Naive thymus-derived CD4-positive, alpha-beta T cell (primary cell): ENCODE data around the gene DPP7. TPM values are rescaled to one million over a fixed set of nuclear protein-coding genes. Genes with fewer than 3 reads are reported as not detected.

Source experiments
- ATAC-seq: fragments of 150-1000 bp; cut with Tn5 transposase; 2 replicates; pipeline ENCODE4 v1.10.0; 2021; ENCODE audit warnings: mild to moderate bottlenecking, moderate library complexity
- CTCF ChIA-PET: fragments of 350-600 bp; sonication (Branson Sonifier 250); formaldehyde crosslinking; loops from one replicate; lab custom pipeline; 2021; ENCODE audit warnings: antibody characterized with exemption; lab: Charles Lee
- POLR2A ChIA-PET: fragments of 350-600 bp; sonication (Branson Sonifier 250); formaldehyde crosslinking; loops from one replicate; lab custom pipeline; 2021; ENCODE audit warnings: antibody characterized with exemption, inconsistent platforms; lab: Charles Lee
- DNase-seq, 9 donors: peaks; one replicate each; pipeline versions ENCODE4 v3.0.0 to v3.0.0-alpha.2; 2020 to 2022; ENCODE audit warnings: mixed read lengths in 1 of 9
- H3K27ac ChIP-seq: one replicate; pipeline ENCODE4 v1.7.0; 2013; ENCODE audit warnings: mild to moderate bottlenecking, low read depth, low read length, moderate library complexity
- H3K27me3 ChIP-seq, 2 donors: one replicate each; pipeline ENCODE4 v1.7.0; 2013; ENCODE audit warnings: low read length in 2 of 2, mild to moderate bottlenecking in 2 of 2, moderate library complexity in 2 of 2; ENCODE audit not compliant: control insufficient read depth in 2 of 2, insufficient read depth in 2 of 2
- H3K36me3 ChIP-seq, 3 experiments: 1 replicate in 2 of 3; 2 replicates in 1 of 3; pipeline ENCODE4 v1.7.0; 2013; ENCODE audit warnings: low read length in 3 of 3, mild to moderate bottlenecking in 3 of 3, moderate library complexity in 1 of 3; ENCODE audit not compliant: insufficient read depth in 3 of 3, control insufficient read depth in 2 of 3
- H3K4me1 ChIP-seq, 2 donors: one replicate each; pipeline ENCODE4 v1.7.0; 2013; ENCODE audit warnings: low read length in 2 of 2, mild to moderate bottlenecking in 2 of 2, moderate library complexity in 1 of 2; ENCODE audit not compliant: control insufficient read depth in 2 of 2, insufficient read depth in 2 of 2
- H3K4me3 ChIP-seq: 2 replicates; pipeline ENCODE4 v1.7.0; 2013; ENCODE audit warnings: mild to moderate bottlenecking, low read length
- H3K9me3 ChIP-seq, 3 experiments: 1 replicate in 2 of 3; 2 replicates in 1 of 3; pipeline ENCODE4 v1.7.0; 2013; ENCODE audit warnings: low read length in 3 of 3; ENCODE audit not compliant: control insufficient read depth in 2 of 3
- H3K27ac Mint-ChIP-seq, 9 donors: one replicate each; pipeline ENCODE4 v1.8.0; 2020 to 2022; ENCODE audit warnings: mixed read lengths in 9 of 9, mild to moderate bottlenecking in 8 of 9, moderate library complexity in 5 of 9, inconsistent platforms in 2 of 9
- H3K27me3 Mint-ChIP-seq, 5 donors: one replicate each; pipeline ENCODE4 v1.8.0; 2021 to 2022; ENCODE audit warnings: mixed read lengths in 5 of 5, mild to moderate bottlenecking in 1 of 5
- H3K36me3 Mint-ChIP-seq, 5 donors: one replicate each; pipeline ENCODE4 v1.8.0; 2020 to 2022; ENCODE audit warnings: mixed read lengths in 5 of 5, mild to moderate bottlenecking in 3 of 5, inconsistent platforms in 1 of 5
- H3K4me1 Mint-ChIP-seq, 7 donors: one replicate each; pipeline ENCODE4 v1.8.0; 2020 to 2022; ENCODE audit warnings: mixed read lengths in 7 of 7, mild to moderate bottlenecking in 3 of 7, inconsistent platforms in 1 of 7
- H3K4me3 Mint-ChIP-seq, 10 donors: one replicate each; pipeline ENCODE4 v1.8.0; 2020 to 2022; ENCODE audit warnings: mild to moderate bottlenecking in 10 of 10, mixed read lengths in 10 of 10, moderate library complexity in 6 of 10, inconsistent platforms in 2 of 10
- H3K9me3 Mint-ChIP-seq, 11 donors: one replicate each; pipeline ENCODE4 v1.8.0; 2020 to 2022; ENCODE audit warnings: mixed read lengths in 11 of 11, mild to moderate bottlenecking in 4 of 11, inconsistent platforms in 1 of 11, moderate library complexity in 1 of 11
- intact Hi-C, 2 donors: fragments of 100-400 bp; cut with micrococcal nuclease; formaldehyde crosslinking; loops; one replicate each; pipeline ENCODE4 v1.15.1; 2023
- polyA plus RNA-seq, 2 donors: library from polyadenylated mRNA; unstranded; fragments of 300-500 nt; fragmentation: Illumina TruSeq; gene quantifications; one replicate each; pipeline ENCODE4 v1.2.3, GENCODE V29; 2021
- total RNA-seq, 6 experiments: library from RNA in 5 of 6; stranded (reverse) in 5 of 6; gene quantifications; 1 replicate in 5 of 6; 2 replicates in 1 of 6; pipeline ENCODE4 v1.2.3 and lab custom pipeline; 2021 to 2026

Gene DPP7
- total and polyA plus RNA-seq, 7 experiments from 2014 or later: 86.9 to 328 (median 270) TPM

- H3K27me3 Mint-ChIP-seq: no peaks in the 10 kb centered on the region
- CTCF ChIA-PET: interaction anchor here (2.2 kb wide), 1 partner anchor 55 kb away, joined by 6 read pairs; no protein-coding TSS in a partner anchor
Observed at GRCh38 chr9:137084526-137084925, 30.0 kb downstream of the DPP7 start.

GRCh38 chr9:137083394-137084004, 31.0 kb downstream of the DPP7 start:
- Histone ChIP-seq H3K27me3 (no peaks in the 10 kb centered on the region), H3K27ac (no peak overlapping the region), H3K4me3 (no peak overlapping the region), H3K36me3 (peaks cover 0 to 26% (median 0%) of the 10 kb centered on the region in 3 experiments), H3K4me1 (peaks cover 20 to 21% of the 10 kb centered on the region in 2 donors), H3K9me3 (no peaks in the 10 kb centered on the region)
- H3K4me3 Mint-ChIP-seq: no peak overlapping the region
- intact Hi-C loops: no loop called here
- H3K36me3 Mint-ChIP-seq: peaks cover 0 to 7% (median 2%) of the 10 kb centered on the region in 5 donors
- DNase-seq (no peak), ATAC-seq (no peak)
- CTCF ChIA-PET: no interaction called here
- H3K27ac Mint-ChIP-seq: no peak overlapping the region
- H3K9me3 Mint-ChIP-seq: no peaks in the 10 kb centered on the region
- H3K4me1 Mint-ChIP-seq: peaks cover 14 to 27% (median 19%) of the 10 kb centered on the region in 7 donors
- POLR2A ChIA-PET: interaction anchor here (0.6 to 0.7 kb wide), 2 partner anchors 670 to 675 kb away, joined by 3 read pairs; no protein-coding TSS in a partner anchor
- H3K27me3 Mint-ChIP-seq: no peaks in the 10 kb centered on the region

More at GRCh38 chr9:137084526-137084925, 30.0 kb downstream of the DPP7 start:
- DNase-seq: no peak
- POLR2A ChIA-PET: interaction anchor here (0.6 to 4.5 kb wide), 4 partner anchors 11 to 676 kb away, joined by 3 to 70 read pairs (median 4); partner anchors contain the start of gene SAPCD2
- H3K27ac ChIP-seq: no peak overlapping the region
- Mint-ChIP-seq H3K4me1 (peaks cover 21 to 35% (median 28%) of the 10 kb centered on the region in 7 donors), H3K27ac (no peak overlapping the region), H3K9me3 (peaks cover 0 to 2% (median 0%) of the 10 kb centered on the region in 11 donors), H3K36me3 (peaks cover 0 to 15% (median 5%) of the 10 kb centered on the region in 5 donors), H3K4me3 (peak overlapping the region in 1 of 10 donors; percentile 34)
- ATAC-seq: no peak
- no peaks in the 10 kb centered on the region for H3K9me3 ChIP-seq
- intact Hi-C loops: no loop called here
- peaks cover 18% of the 10 kb centered on the region in 2 donors for H3K4me1 ChIP-seq
- no peaks in the 10 kb centered on the region for H3K27me3 ChIP-seq
- H3K4me3 ChIP-seq: no peak overlapping the region
- peaks cover 0 to 36% (median 0%) of the 10 kb centered on the region in 3 experiments for H3K36me3 ChIP-seq

GRCh38 chr9:137082925-137083290, 31.6 kb downstream of the DPP7 start:
- POLR2A ChIA-PET: no interaction called here
- ATAC-seq: no peak
- CTCF ChIA-PET: no interaction called here

GRCh38 chr9:137082222-137082924, 32.2 kb downstream of the DPP7 start:
- H3K4me3 Mint-ChIP-seq: no peak overlapping the region
- Histone ChIP-seq H3K4me3 (no peak overlapping the region), H3K9me3 (no peaks in the 10 kb centered on the region), H3K36me3 (peaks cover 0 to 23% (median 0%) of the 10 kb centered on the region in 3 experiments), H3K27ac (no peak overlapping the region), H3K4me1 (peaks cover 15 to 17% of the 10 kb centered on the region in 2 donors), H3K27me3 (no peaks in the 10 kb centered on the region)
- CTCF ChIA-PET: no interaction called here
- H3K36me3 Mint-ChIP-seq: peaks cover 0 to 4% (median 0%) of the 10 kb centered on the region in 5 donors
- H3K27ac Mint-ChIP-seq: peak overlapping the region in 1 of 9 donors; percentile 38
- H3K9me3 Mint-ChIP-seq: no peaks in the 10 kb centered on the region
- H3K27me3 Mint-ChIP-seq: no peaks in the 10 kb centered on the region
- ATAC-seq: no peak
- no peak for DNase-seq
- intact Hi-C loops: no loop called here
- POLR2A ChIA-PET: interaction anchor here (0.9 kb wide), 1 partner anchor 12 kb away, joined by 3 read pairs; the partner anchor contains the start of gene SAPCD2
- peaks cover 5 to 16% (median 8%) of the 10 kb centered on the region in 7 donors for H3K4me1 Mint-ChIP-seq

More at GRCh38 chr9:137082925-137083290, 31.6 kb downstream of the DPP7 start:
- H3K9me3 Mint-ChIP-seq: no peaks in the 10 kb centered on the region
- Histone ChIP-seq H3K4me3 (no peak overlapping the region), H3K4me1 (peaks cover 21 to 23% of the 10 kb centered on the region in 2 donors), H3K36me3 (peaks cover 0 to 23% (median 0%) of the 10 kb centered on the region in 3 experiments), H3K27me3 (no peaks in the 10 kb centered on the region), H3K9me3 (no peaks in the 10 kb centered on the region), H3K27ac (no peak overlapping the region)
- H3K36me3 Mint-ChIP-seq: peaks cover 0 to 4% (median under 1%) of the 10 kb centered on the region in 5 donors
- no peak for DNase-seq
- peak overlapping the region in 1 of 9 donors; percentile 38 for H3K27ac Mint-ChIP-seq
- H3K4me3 Mint-ChIP-seq: peak overlapping the region in 1 of 10 donors; percentile 25
- H3K4me1 Mint-ChIP-seq: peaks cover 10 to 21% (median 14%) of the 10 kb centered on the region in 7 donors
- no peaks in the 10 kb centered on the region for H3K27me3 Mint-ChIP-seq
- intact Hi-C loops: no loop called here

GRCh38 chr9:137080260-137081122, 34.0 kb downstream of the DPP7 start:
- no peaks in the 10 kb centered on the region for H3K9me3 ChIP-seq
- no peak overlapping the region for H3K4me3 ChIP-seq
- Mint-ChIP-seq H3K27me3 (no peaks in the 10 kb centered on the region), H3K36me3 (peaks cover 0 to 4% (median 0%) of the 10 kb centered on the region in 5 donors), H3K27ac (no peak overlapping the region), H3K4me1 (peaks cover under 1 to 13% (median 2%) of the 10 kb centered on the region in 7 donors), H3K4me3 (peak overlapping the region in 3 of 10 donors; percentile 11 to 83 (median 80)), H3K9me3 (no peaks in the 10 kb centered on the region)
- no peaks in the 10 kb centered on the region for H3K27me3 ChIP-seq
- peaks cover 0 to 23% (median 0%) of the 10 kb centered on the region in 3 experiments for H3K36me3 ChIP-seq
- no peak overlapping the region for H3K27ac ChIP-seq
- CTCF ChIA-PET: interaction anchor here (0.7 kb wide), 1 partner anchor 282 kb away, joined by 3 read pairs; no protein-coding TSS in a partner anchor
- POLR2A ChIA-PET: interaction anchor here (1.1 kb wide), 1 partner anchor 10 kb away, joined by 4 read pairs; the partner anchor contains the start of gene SAPCD2
- no peak for ATAC-seq
- peaks cover 7 to 9% of the 10 kb centered on the region in 2 donors for H3K4me1 ChIP-seq
- DNase-seq: no peak
- intact Hi-C loops: no loop called here

- peaks cover 0 to 23% (median 0%) of the 10 kb centered on the region in 3 experiments for H3K36me3 ChIP-seq
- Mint-ChIP-seq H3K27me3 (no peaks in the 10 kb centered on the region), H3K4me1 (peaks cover 0 to 15% (median 0%) of the 10 kb centered on the region in 7 donors), H3K36me3 (peaks cover 0 to 4% (median 0%) of the 10 kb centered on the region in 5 donors), H3K27ac (no peak overlapping the region), H3K4me3 (peak overlapping the region; percentile 12 to 83 (median 35)), H3K9me3 (no peaks in the 10 kb centered on the region)
- H3K4me1 ChIP-seq: peaks cover 6 to 8% of the 10 kb centered on the region in 2 donors
- H3K27me3 ChIP-seq: no peaks in the 10 kb centered on the region
- ChIA-PET CTCF (interaction anchor here (1.1 kb wide), 1 partner anchor 33 kb away, joined by 3 read pairs; no protein-coding TSS in a partner anchor), POLR2A (no interaction called here)
- H3K9me3 ChIP-seq: no peaks in the 10 kb centered on the region
- ATAC-seq (no peak), DNase-seq (no peak)
- H3K4me3 ChIP-seq: no peak overlapping the region
- H3K27ac ChIP-seq: no peak overlapping the region
- intact Hi-C loops: no loop called here
Observed at GRCh38 chr9:137079401-137079787, 35.1 kb downstream of the DPP7 start.
